Mesenteric fat pad (tissue), 1 donor: ENCODE data around the gene ZFPM1. TPM values are rescaled to one million over a fixed set of nuclear protein-coding genes. Genes with fewer than 3 reads are reported as not detected.

Experiments
- DNase-seq: peaks from one replicate; pipeline ENCODE4 v3.0.0-alpha.2; 2020; ENCODE audit warnings: low spot score
- total RNA-seq: library from RNA; stranded (reverse); fragmentation: NEBNext Ultra II Directional; extraction: Animal tissue kit (Norgen Biotek cat#: 25700); gene quantifications from one replicate; pipeline ENCODE4 v1.2.1, GENCODE V29; 2021
- donor health status: DM: yes; HTN: yes; CAD: no.

The ZFPM1 gene
- total RNA-seq, 1 donor from 2014 or later, result 4.8 TPM

DNA sequence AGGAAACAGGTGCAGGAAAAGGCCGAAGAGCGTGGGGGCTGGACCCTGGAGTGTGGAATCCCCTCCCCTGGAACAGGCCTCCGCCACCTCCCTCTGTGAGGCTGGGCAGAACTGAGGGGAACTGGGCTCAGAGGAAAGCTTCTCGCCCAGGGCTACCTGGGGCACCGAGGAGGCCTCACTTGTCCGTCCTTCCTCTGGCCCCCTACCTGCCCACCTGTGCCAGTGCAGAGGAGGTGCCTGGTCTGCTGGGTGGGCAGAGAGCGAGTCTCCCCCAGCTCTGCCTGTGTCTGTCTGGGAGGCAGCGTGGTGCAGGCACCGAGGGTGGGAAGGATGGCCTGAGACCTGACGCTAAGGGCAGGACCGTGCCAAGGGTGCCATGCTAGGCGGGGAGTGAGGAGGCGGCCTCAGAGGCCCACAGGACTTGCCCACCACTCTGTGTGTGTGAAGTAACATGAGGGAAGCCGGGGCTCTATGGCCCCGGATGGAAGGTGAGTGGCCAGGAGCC, 42.2 kb downstream of the ZFPM1 start:
- DNase-seq, result no peak

DNA sequence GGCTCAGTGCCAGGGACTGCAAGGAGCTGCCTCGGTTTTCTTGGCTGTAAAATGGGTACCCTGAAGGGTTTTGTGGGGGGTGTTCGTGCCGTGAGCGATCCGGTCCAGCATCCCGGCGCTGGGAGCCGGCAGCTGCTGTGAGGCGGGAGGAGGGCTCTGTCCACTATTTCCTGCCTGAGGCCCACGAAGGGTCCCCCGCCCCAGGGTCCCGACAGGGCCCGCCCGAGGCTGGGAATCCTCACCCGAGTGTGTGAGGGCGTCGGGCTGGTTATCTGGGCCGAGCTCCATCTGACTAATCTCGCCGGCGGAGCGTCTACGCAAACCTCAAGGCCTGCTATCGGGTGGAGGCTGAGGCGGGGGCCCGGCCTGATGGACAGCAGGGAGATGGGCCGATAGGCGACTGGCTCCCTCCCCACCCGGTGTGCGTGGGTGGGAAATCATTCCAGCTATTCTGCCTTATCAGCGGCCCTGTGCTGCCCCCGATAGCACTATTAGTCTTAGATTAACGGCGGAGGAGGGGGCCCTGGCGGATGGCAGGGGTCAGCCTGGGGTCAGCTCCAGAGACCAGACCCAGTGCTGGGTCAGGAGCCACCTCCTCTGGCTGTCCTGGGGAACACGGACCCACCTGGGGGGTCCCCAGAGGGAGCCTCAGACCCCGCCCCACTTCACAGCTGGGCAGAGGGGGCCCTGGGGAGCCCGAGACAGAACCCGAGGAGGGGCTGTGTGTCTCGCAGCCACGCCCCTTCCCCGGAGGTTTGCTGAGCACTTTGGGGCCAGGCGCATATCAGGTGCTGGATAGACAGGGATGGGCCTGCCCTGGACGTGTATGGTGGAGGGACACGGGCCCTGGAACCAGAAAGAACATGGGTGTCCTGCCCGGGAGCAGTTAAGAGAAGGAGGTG, 44.7 kb downstream of the ZFPM1 start:
- DNase-seq, result no peak

DNA sequence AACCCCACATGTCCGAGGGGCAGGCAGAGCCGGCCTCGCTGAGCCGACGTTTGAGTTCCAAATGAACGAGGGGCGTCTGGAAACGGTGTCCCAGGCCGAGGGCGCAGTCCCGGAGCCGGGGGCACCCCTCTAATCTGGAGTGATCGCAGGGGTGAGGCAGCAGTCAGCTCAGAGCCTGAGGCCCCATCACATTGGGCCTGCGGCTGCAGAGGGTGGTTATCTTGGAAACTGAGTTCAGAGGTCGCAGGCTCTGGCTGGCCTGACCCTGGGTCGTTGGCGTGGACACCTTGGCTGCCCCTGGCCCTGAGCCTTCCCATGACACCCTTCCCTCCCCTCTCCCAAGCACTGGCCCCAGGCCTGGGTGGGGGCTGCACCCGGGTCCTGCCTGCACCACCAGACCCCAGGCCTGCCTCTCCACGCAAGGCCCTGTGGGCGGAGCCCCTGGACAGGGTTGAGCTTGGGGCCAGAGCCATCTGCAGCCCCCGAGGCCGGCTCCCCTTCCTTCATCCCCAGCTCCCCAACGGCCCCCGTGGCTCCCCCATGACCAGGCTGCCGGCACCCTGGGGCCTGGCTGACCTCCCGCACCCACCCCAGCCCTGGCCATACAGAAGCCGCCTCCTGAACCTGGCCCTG, 45.6 kb downstream of the ZFPM1 start:
- no peak for DNase-seq

GRCh38 chr16:88499292-88499691, 46.2 kb downstream of the ZFPM1 start:
- no peak for DNase-seq

DNA sequence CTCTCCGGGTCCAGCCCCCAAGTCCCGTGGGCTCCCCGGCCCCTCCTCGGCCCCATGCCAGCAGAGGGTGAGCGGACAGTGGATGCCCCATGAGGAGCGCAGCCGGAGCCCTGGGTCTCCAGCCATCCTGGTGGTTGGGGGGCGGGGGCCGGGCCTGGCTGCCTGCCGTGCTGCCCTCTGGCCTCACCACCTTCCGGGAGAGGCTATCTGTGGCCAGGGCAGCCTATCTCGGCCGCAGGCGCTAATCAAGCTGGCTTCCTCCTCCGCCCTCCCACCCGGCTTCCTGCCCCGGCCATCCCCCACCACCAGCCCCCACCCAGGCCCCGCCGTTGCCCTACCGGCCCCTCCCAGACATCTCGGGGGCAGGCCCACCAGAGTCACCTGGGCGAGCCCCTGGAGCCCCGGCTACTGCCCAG, 46.8 kb downstream of the ZFPM1 start:
- no peak for DNase-seq

- no peak for DNase-seq
These were observed 47.2 kb downstream of the ZFPM1 start for GRCh38 chr16:88500255-88500661.

DNA sequence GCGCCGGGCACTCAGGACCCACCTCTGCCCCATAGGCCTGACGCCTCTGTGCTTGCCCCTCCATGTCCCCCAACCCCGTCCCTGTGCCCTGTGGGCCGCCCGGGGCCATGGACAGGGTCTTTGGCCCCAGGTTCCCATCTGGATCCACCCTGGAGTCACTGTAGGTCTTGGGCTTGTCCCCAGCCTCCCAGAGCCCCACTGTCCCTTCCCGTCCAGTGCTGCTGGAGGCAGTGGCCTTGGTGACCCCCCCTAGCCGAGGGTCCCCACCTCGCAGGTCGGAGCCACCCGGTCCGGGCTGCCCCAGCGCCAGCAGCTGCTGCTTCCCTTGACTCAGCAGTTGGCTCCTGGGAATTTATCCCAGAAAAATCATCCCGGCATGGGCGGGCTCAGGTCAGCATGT, 49.3 kb downstream of the ZFPM1 start:
- no peak for DNase-seq

DNA sequence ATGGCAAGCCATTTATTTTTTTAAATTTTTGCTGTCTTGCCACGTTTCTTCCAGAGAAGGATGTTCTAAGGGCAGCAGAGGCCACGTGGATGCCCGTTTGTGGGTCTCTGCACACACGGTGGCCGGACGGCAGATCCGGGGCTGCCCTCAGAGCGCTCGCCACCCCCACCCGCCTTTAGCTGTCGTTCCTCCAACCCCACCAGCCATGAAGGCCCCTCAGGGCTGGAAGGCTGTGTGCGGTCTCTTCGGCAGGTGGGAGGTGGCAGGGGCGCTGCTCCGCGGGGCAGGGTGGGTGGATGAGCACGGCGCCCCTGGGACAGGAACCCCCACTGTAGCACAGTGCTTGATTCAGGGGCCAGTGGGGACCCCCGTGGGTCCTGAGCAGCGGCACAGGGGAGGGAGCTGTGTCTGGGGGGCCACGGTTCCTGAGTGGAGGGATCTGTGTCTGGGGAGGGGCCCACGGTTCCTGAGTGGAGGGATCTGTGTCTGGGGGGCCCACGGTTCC, 49.7 kb downstream of the ZFPM1 start:
- DNase-seq, result no peak

GRCh38 chr16:88503374-88503770, 50.3 kb downstream of the ZFPM1 start:
- no peak for DNase-seq

- no peak for DNase-seq
These were observed 50.9 kb downstream of the ZFPM1 start for GRCh38 chr16:88503771-88504488.

GRCh38 chr16:88504489-88505404, 51.7 kb downstream of the ZFPM1 start:
- no peak for DNase-seq

DNA sequence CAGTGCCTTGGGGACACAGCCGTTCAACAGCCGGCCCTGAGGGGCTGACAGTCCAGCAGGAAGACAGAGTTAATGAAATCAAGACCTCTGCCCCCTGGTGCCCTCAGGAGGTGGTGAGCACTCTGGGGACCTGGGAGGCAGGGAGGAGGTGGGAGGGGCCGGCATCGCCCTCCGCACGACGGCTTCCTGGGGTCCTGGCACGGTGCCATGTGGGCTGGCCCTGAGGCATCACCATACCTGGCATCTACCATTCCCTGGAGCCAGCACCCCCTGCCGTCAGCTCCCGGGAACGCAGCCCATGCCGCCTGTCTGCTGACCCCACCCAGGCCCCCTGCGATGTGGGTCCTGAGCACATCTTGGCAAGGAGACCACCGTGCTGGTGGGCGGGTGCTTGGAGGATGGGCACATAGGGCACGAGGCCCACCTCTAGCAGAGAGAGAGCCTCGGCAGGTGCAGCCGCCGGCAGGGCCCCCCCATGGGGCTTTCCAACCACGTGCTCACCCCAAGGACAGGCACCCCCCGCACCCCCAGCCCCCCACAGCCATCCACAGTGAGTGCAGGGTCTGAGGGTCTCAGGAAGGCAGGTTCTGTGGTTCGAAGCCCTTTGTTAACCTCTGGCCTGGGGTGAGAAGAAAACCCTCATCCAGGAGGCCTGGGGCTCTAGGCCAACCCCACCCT, 52.5 kb downstream of the ZFPM1 start:
- DNase-seq, result no peak

- no peak for DNase-seq
These were observed 53.6 kb downstream of the ZFPM1 start for GRCh38 chr16:88506723-88507122.

DNA sequence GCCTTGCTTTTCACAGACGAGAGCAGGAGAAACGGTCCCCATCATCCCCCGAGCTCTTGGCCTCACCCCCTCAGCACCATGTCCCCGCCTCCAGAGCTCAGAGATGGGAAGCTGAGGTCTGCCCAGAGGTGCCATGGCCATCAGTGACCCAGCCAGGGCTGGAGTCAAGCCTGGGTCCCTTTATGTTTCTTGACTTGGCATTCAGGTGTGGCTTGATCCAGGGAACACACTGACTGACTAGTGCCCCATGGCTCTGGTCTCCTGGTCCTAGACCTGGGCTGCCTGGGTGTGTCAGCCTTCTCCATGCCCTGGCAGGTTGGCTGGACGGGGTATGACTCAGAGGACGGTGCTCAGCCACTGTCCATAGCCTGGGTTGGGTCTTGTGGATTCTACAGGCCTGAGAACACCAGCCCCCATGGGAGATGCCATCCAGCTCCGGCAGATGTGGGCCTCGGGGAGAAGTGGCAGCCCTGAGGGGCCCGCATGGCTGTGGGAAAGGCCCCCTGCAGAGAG, 54.2 kb downstream of the ZFPM1 start:
- no peak for DNase-seq

DNA sequence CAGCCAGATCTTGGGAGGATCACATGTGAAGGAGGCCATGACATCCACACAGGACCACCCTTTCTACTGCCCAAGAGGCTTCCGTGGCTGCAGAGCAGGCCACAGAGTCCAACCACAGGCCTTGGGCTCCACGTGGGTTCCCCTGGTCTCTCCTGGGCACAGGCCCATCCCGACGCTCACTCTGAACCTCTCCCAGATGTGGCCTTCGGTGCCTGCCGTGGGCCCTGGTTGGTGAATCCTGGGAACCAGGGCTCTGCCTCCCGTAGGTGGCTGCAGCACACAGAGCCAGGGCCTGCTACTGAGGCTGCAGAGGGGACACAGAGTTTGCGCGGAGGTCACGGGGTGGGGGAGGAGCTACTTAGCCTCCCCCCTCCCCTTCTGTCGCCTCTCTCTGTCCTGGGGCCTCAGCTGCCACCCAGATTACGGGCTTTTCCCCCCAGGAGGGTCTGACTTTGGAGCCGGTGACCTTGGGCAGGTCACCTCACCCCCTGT, 55.3 kb downstream of the ZFPM1 start:
- no peak for DNase-seq

DNA sequence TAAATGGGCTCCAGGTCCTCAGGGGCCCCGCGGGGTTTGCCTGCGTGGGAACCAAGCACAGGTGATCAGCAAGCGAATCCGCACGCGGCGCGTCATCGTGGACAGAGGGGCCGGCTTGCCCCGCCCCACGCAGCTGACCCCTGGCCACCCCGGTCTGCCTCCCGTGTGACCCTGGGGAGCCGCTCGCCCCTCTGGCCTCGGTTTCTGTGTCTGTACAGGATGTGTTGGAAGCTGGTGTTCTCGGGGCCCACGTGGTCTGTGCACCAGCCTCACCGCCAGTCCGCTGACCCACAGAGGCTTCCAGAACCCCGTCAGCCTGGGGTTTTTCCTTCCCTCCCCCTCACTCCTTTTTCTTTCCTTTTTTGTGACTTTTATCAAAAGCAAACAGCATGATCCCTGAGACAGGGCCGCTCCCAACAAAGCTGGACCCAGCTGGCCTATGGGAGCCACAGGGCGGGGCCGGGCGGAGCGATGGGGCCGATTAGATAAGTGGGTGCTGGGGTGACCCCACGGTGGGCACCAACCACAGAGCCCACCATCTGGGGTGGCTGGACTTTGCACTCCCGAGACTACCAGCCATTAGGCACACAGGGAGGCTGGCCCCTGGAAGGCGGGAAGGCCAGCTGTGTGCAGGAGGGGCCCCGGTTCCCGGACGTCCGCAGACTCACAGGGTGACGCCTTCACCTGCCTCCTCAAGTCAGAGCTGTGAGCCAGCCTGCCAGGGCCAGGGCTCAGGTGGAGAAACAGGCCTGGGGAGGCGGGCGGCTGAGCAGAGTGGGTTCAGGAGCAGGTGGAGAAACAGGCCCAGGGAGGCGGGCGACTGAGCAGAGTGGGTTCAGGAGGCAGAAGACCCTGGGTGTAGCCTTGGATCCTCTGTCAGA, 56.0 kb downstream of the ZFPM1 start:
- no peak for DNase-seq

DNA sequence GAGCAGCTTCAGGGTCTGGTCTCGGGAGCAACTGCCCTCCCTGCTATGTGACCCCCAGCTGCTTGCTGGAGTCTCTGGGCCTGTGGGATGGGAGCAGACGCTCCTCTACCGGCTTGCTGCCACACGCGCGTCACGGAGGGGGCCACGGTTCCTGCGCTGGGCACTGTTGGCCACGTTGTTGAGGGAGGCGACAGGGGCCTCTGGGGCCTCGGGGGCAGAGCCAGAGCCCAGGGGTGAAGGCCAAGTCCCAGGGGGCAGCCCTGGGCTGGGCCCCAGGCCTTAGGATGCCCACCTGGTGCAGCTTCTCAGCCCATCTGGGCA, 56.6 kb downstream of the ZFPM1 start:
- DNase-seq, result no peak

- no peak for DNase-seq
These were observed 57.3 kb downstream of the ZFPM1 start for GRCh38 chr16:88510091-88510994.
